Measurements from ENCODE around the gene FOXK2. TPM values are rescaled to one million over a fixed set of nuclear protein-coding genes. Genes with fewer than 3 reads are reported as not detected.
A peak's percentile ranks its signal among the peaks of the same experiment; 100 is the strongest.
"Not testable (repeated sequence)": the region's sequence is repeated elsewhere in the genome, so short reads cannot be mapped to it uniquely, and the experiment has no call there.

Gene FOXK2
- polyA plus RNA-seq, 10 donors = 34.3 to 45.3 (median 40.1) TPM

DNA sequence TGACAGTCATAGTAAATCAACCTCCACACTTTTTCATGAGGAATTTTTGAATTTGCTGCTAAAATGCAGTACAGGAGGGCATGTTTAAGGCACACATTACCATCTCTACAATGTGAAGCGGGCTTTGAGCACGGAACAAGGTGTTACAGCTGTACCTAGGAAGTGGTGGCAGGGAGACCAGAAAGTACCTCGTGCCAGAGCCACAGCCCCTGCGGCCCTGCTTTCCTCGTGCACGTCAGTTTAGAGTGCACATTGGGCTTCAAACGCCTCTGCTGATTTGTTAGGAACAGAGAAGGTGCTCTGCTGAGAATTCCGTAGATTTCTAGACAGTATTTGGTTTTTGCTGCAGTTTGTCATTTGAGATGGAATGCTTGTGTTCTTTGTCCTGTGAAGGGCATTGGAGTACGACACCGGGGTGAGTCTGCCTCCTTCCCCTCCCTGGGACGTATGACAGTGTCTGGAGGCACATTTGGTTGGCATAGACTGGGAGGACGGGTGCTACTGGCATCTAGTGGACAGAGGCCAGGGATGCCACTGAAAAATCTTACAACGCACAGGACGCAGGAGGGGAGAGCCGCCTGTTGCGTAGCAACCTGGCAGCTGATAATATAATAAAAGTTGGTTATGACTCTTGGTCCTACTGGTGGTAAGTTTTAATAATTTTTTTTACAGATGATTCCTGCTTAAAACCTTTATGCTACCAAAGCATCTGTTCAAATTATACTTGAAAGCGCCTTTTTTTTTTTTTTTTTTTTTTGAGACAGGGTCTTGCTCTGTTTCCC lies 9.1 kb downstream of the FOXK2 start:
- DNase-seq = peak; percentile 34 to 66 (median 46)

DNA sequence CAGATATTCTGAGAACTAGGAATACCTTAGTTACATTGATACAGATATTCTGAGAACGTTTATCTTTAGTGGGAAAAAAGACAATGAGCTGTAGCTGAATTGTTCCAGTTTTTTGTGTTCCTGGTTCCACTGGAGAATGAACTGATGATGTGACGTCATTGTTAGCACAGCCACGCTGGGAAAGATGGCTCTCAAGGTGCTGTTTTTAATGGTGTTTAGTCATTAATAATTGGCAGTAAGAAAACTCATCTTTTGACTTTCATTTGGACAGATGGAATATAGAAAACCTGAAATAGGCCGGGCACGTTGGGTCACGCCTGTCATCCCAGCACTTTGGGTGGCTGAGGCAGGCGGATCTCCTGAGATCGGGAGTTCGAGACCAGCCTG lies 10.4 kb downstream of the FOXK2 start:
- DNase-seq = no peak

- no peak for DNase-seq
Measured at GRCh38 chr17:82531431-82531881, 11.9 kb downstream of the FOXK2 start.

DNA sequence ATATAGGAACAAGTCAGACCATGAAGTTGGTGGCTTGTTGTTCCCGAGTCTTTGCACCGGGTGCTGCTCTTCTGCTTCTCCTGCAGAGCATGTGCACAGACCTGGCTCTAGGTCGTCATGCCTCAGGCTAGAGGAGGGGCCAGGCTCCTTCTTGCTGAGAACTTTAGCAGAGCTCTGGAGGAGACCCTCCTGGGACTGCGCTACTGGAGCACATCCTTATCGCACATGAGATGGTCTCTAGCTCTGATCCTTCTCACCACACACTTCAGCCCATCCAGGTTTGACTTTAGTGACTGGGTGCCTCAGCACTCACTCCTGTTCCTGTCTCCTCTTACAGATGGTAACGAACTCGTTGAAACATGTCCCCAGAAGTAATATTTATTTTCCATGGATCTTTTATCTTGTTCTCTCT lies 14.9 kb downstream of the FOXK2 start:
- no peak for DNase-seq

GRCh38 chr17:82536512-82537201 lies 17.1 kb downstream of the FOXK2 start:
- DNase-seq = peak in 1 of 3 donors; percentile 81

- DNase-seq = not testable (repeated sequence)
Measured at GRCh38 chr17:82537228-82537627, 17.7 kb downstream of the FOXK2 start.

- DNase-seq = not testable (repeated sequence)
Measured at GRCh38 chr17:82539076-82539475, 19.5 kb downstream of the FOXK2 start.

- no peak for DNase-seq
Measured at GRCh38 chr17:82542439-82542838, 22.9 kb downstream of the FOXK2 start.

GRCh38 chr17:82544431-82545070 lies 25.0 kb downstream of the FOXK2 start:
- DNase-seq = no peak

GRCh38 chr17:82545071-82545462 lies 25.5 kb downstream of the FOXK2 start:
- no peak for DNase-seq

GRCh38 chr17:82547981-82548380 lies 28.4 kb downstream of the FOXK2 start:
- no peak for DNase-seq

- no peak for DNase-seq
Measured at GRCh38 chr17:82548681-82549303, 29.3 kb downstream of the FOXK2 start.

DNA sequence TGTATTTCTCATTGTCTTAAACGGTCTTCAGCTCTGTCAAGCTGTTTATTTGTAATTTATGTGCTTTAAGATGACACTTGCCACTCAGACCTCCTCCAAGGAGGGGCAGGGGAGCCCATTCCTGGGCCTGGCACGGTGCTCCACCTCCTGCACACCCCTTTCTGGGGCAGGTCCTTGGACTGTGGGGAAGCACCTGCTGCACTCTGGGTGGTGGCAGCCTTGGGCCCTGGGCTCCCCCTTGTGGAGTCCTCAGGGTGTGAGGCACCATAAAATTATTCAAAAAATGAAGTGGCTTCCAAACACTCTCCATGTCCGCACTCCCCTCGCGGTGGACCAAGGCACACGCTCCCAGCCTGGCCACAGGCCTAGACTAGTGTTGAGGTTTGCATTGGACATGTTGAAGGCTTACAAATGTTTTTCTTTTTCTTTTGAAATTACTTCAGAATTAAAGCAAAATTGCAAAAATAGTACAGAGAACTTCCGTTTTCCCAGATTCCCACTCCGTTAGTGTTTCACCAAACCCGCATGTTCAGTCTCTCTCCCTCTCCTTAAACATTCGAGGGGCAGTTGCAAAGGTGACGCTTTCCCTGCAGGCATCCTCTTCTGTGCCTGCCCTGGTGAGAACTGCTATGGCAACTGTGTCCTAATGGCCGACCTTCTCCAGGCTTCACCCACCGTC lies 32.4 kb downstream of the FOXK2 start:
- peak in 1 of 3 donors; percentile 68 for DNase-seq

- no peak for DNase-seq
Measured at GRCh38 chr17:82552580-82552979, 33.0 kb downstream of the FOXK2 start.

DNA sequence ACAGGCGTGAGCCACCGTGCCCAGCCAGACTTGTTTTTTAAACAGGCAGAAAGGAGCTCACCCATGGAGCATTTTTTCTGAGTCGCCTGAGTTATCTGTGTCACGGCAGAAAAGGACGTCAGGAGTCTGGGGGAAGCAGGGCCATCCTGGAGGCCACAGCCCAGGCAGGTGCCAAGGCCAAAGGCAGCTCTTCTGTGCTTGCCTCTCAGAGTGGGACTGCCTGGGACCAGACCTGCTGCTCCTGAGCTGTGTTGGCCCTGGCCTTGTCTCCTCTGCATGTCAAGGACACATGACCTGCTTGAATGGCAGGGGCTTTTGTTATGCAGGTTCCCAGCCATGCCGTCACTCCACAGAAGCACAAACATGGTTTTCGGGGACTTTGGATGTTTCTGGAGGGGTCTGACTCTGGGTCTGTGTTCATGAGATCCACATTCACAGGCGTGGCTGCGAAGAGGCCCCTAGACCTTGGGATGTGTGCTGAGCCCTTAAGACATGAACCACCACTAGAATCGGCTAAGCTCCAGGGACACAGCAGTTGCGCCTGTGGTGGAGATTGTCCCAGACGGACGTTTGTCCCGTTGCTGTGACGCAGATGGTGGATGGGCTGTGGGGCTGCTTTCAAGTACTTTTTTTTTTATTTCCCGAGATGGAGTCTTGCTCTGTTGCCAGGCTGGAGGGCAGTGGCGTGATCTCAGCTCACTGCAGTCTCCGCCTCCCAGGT lies 33.8 kb downstream of the FOXK2 start:
- no peak for DNase-seq

DNA sequence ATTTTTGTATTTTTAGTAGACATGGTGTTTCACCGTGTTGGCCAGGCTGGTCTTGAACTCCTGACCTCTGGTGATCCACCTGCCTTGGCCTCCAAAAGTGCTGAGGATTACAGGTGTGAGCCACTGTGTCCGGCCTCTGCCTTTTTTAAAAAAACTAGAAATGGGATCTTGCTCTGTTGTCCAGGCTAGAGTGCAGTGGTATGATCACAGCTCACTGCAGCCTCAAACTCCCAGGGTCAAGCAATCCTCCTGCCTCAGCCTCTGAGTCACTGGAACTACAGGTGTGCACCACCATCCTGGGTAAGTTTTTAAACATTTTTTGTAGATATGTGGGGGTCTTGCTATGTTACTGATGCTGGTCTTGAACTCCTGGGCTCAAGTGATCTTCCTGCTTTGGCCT lies 38.0 kb downstream of the FOXK2 start:
- DNase-seq = not testable (repeated sequence)

DNA sequence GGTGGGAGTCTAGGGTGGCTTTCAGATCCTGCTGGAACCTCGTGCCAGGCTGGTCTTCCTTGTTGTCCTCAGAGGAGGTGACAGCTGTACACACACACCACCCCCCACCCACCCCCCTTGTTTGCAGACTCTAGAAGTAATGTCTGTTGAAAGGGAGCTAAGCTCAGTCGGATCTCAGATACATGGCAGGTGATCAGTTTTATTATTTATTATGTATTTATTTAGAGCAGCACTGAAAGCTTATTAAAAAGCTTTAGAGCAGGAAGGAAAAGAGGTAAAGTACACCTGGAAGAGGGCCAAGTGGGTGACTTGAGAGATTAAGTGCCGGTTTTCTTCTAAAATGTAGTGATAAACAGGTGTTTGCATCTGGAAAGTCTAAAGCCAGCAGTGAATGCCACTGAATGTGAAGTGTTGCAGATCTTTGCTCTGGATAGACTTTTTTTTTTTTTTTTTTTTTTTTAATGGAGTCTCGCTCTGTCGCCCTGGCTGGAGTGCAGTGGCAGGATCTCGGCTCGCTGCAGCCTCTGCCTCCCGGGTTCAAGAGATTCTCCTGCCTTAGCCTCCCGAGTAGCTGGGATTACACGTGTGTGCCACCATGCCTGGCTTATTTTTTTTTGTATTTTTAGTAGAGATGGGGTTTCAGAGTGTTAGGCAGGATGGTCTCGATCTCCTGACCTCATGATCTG lies 40.2 kb downstream of the FOXK2 start:
- no peak for DNase-seq

- DNase-seq = no peak
Measured at GRCh38 chr17:82560252-82560642, 40.7 kb downstream of the FOXK2 start.

GRCh38 chr17:82560802-82561428 lies 41.4 kb downstream of the FOXK2 start:
- no peak for DNase-seq

Measured in muscle of back (tissue), 11 donors.